ACC112 (cell line): ENCODE measurements around the gene APOBEC3F.

ENCODE experiments used
- H2AFZ ChIP-seq: fragments of 200-600 bp; sonication (generic); one replicate; pipeline ENCODE4 v1.6.0; 2017; ENCODE audit warnings: antibody characterized with exemption, low read length; ENCODE audit not compliant: unreplicated experiment
- H3K27ac ChIP-seq: fragments of 200-600 bp; sonication (generic); 2 replicates; pipeline ENCODE4 v1.5.1; 2014; ENCODE audit warnings: low read depth, mild to moderate bottlenecking, antibody characterized with exemption, low read length, moderate library complexity
- H3K27me3 ChIP-seq: fragments of 200-600 bp; sonication (generic); 2 replicates; pipeline ENCODE4 v1.6.1; 2014; ENCODE audit warnings: mild to moderate bottlenecking, antibody characterized with exemption, low read length, moderate library complexity, mixed read lengths; ENCODE audit not compliant: insufficient read depth
- H3K36me3 ChIP-seq: fragments of 200-600 bp; sonication (generic); 2 replicates; pipeline ENCODE4 v1.6.1; 2016; ENCODE audit warnings: mild to moderate bottlenecking, antibody characterized with exemption, low read length, moderate library complexity, mixed read lengths; ENCODE audit not compliant: insufficient read depth
- H3K4me1 ChIP-seq: fragments of 200-600 bp; sonication (generic); one replicate; pipeline ENCODE4 v1.6.1; 2016; ENCODE audit warnings: low read length, mixed read lengths; ENCODE audit not compliant: insufficient read depth, unreplicated experiment, control insufficient read depth
- H3K4me3 ChIP-seq: fragments of 200-600 bp; sonication (generic); 2 replicates; pipeline ENCODE4 v1.5.1; 2014; ENCODE audit warnings: mild to moderate bottlenecking, low read depth, low read length
- H3K79me2 ChIP-seq: fragments of 200-600 bp; sonication (generic); one replicate; pipeline ENCODE4 v1.6.0; 2016; ENCODE audit warnings: low read length; ENCODE audit not compliant: control insufficient read depth, unreplicated experiment, insufficient read depth

The APOBEC3F gene

DNA sequence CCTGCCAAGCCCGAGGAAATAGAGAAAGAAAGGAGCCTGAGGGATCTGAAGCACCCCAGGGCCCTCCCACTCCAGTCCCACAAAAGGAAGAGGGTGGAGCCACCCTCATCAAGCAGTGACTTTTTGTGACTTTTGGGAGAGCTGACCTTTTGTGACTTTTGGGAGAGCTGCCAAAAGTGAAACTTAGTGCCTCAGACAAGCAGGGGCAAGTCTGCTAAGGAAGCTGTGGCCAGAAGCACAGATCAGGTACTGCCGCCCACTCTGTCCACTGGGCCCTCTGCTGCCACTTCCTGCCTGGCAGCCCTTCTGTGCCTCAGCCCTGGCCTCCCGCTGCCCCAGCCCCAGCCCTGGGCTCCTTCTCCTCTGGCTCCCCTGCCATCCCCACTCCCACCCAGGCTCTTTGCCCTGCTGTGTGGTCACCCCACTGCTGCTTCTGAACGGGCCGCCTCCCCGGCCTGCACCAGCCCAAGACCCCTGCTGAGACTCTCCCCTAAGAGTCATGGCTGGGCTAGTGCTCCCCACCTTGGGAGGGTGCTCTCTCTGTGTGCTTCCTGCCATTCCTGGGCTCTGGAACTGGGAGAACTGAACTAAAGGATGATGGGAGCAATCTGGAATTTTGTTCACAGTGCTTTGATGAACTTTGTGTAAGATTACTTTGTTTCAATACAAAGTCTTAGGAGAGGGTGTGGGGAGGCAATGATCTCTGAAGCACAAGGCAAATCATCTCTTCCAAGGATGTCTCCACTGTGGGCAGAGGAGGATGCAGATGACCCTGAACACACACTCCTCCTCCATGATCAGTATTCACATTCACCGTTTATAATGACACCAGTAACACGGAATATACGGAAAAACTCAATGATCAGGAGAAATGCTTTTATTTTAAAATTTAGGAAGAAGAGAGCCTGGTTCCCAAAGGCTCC is 56.7 kb downstream of the APOBEC3F start, which contains the start of gene APOBEC3H:
Gene APOBEC3H, plus strand, starts transcription at position 147 of the 923 bp plus-strand sequence. CDS start 3,035 bp downstream, outside the sequence.
- H3K27ac ChIP-seq: no peak within 1 kb of the TSS

DNA sequence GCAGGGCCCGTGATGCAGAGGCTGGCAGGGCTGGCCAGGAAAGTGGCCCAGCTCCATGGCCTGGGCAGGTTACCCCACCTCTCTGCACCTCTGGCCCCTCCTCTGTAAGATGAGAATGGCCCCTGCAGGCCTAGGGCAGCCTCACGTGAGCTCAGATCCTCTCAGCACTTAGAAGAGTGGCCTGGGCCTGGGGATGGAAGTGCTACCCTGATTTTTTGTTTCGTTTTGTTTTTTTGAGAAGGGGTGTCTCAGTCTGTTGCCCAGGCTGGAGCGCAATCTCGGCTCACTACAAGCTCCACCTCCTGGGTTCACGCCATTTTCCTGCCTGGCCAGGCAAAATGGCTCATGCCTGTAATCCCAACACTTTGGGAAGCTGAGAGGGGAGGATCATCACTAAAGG is 57.4 kb downstream of the APOBEC3F start:
- Histone ChIP-seq H3K36me3 (no peaks in the 10 kb centered on the region), H3K79me2 (no peaks in the 10 kb centered on the region), H3K4me1 (peaks cover 8% of the 10 kb centered on the region), H2AFZ (no peak overlapping the region), H3K4me3 (no peak overlapping the region), H3K27me3 (no peaks in the 10 kb centered on the region), H3K27ac (no peak overlapping the region)

More for the DNA sequence above, 56.7 kb downstream of the APOBEC3F start, which contains the start of gene APOBEC3H:
- H3K79me2 ChIP-seq: no peaks in the 10 kb centered on the region
- no peak within 1 kb of the TSS for H2AFZ ChIP-seq
- H3K36me3 ChIP-seq: no peaks in the 10 kb centered on the region
- H3K4me1 ChIP-seq: peaks cover 8% of the 10 kb centered on the region
- H3K4me3 ChIP-seq: no peak within 1 kb of the TSS
- no peaks in the 10 kb centered on the region for H3K27me3 ChIP-seq

DNA sequence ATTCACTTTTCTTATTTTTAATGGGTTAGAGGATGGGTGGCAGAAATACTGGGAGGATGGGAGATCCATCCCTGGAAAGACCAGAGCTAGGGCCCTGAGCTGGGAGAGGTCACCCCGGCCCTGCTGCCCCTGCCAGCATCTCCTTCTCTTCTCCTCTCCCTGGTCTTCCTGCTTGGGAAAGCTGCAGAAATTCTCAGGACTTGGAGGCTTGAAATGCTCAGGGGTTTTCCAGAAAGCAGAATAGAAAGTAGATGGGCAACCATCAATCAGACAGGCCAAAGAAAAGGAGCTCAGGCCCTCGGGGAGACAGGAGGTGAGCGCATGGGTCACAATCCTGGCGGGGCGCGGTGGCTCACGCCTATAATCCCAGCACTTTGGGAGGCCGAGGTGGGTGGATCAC is 57.9 kb downstream of the APOBEC3F start:
- no peak overlapping the region for H2AFZ ChIP-seq
- no peaks in the 10 kb centered on the region for H3K36me3 ChIP-seq
- H3K4me1 ChIP-seq: peaks cover 8% of the 10 kb centered on the region
- no peak overlapping the region for H3K4me3 ChIP-seq
- no peaks in the 10 kb centered on the region for H3K27me3 ChIP-seq
- H3K79me2 ChIP-seq: no peaks in the 10 kb centered on the region
- no peak overlapping the region for H3K27ac ChIP-seq

DNA sequence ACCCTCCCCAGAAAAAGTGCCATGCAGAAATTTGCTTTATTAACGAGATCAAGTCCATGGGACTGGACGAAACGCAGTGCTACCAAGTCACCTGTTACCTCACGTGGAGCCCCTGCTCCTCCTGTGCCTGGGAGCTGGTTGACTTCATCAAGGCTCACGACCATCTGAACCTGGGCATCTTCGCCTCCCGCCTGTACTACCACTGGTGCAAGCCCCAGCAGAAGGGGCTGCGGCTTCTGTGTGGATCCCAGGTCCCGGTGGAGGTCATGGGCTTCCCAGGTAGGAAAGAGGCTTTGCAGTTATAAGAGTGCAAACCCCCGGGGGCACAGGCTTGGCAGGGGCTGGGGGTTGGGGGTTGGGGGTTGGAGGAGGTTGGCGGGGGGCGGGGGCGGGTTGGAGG is 60.6 kb downstream of the APOBEC3F start:
- Histone ChIP-seq H3K4me3 (no peak overlapping the region), H3K27me3 (no peaks in the 10 kb centered on the region), H2AFZ (no peak overlapping the region), H3K36me3 (no peaks in the 10 kb centered on the region), H3K79me2 (no peaks in the 10 kb centered on the region), H3K4me1 (peaks cover 8% of the 10 kb centered on the region), H3K27ac (no peak overlapping the region)

DNA sequence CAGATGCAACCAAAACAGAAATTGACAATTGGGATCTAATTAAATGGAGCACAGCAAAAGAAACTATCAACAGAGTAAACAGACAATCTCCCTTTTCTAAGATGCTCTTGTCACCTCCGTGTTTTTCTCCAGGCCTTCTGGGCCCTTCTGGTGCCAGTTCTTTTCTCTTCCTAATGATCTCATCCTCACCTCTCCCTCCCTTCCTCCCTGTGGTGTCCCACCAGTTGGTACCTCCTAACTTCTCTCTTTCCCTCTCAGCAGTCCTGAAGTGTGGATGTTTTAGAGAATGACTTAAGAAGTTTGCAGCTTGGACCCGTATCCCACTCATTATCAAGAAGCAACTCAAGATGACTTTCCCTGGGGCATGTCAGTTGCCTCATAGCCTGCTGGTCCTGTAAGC is 62.8 kb downstream of the APOBEC3F start:
- no peak overlapping the region for H3K4me3 ChIP-seq
- no peaks in the 10 kb centered on the region for H3K79me2 ChIP-seq
- H3K27me3 ChIP-seq: no peaks in the 10 kb centered on the region
- no peak overlapping the region for H2AFZ ChIP-seq
- no peak overlapping the region for H3K27ac ChIP-seq
- no peaks in the 10 kb centered on the region for H3K4me1 ChIP-seq
- H3K36me3 ChIP-seq: no peaks in the 10 kb centered on the region
